Ishikawa (cell line): Measurements from ENCODE around the gene TSPOAP1.

ENCODE experiments used
- CEBPB ChIP-seq: IDR thresholded peaks from 2 replicates; pipeline ENCODE4 v1.6.1; 2012
- CREB1 ChIP-seq: IDR thresholded peaks from 2 replicates; pipeline ENCODE4 v1.6.1; 2012; ENCODE audit warnings: low read depth
- EGR1 ChIP-seq: IDR thresholded peaks from 2 replicates; pipeline ENCODE4 v1.6.1; 2012
- EP300 ChIP-seq: IDR thresholded peaks from 2 replicates; pipeline ENCODE4 v1.6.1; 2012; ENCODE audit warnings: borderline replicate concordance
- FOXM1 ChIP-seq: IDR thresholded peaks from 2 replicates; pipeline ENCODE4 v1.6.1; 2012; ENCODE audit warnings: low read depth, borderline replicate concordance
- NFIC ChIP-seq: IDR thresholded peaks from 2 replicates; pipeline ENCODE4 v1.6.1; 2012
- RAD21 ChIP-seq: IDR thresholded peaks from 2 replicates; pipeline ENCODE4 v1.6.1; 2012; ENCODE audit warnings: low read depth
- REST ChIP-seq: IDR thresholded peaks from 2 replicates; pipeline ENCODE4 v1.6.1; 2012; ENCODE audit warnings: low read depth, mild to moderate bottlenecking
- TAF1 ChIP-seq: IDR thresholded peaks from 2 replicates; pipeline ENCODE4 v1.6.1; 2012; ENCODE audit warnings: low read depth, mild to moderate bottlenecking
- TCF12 ChIP-seq: IDR thresholded peaks from 2 replicates; pipeline ENCODE4 v1.6.1; 2012; ENCODE audit warnings: low read depth
- TEAD4 ChIP-seq: IDR thresholded peaks from 2 replicates; pipeline ENCODE4 v1.6.1; 2012
- YY1 ChIP-seq: IDR thresholded peaks from 2 replicates; pipeline ENCODE4 v1.6.1; 2012; ENCODE audit warnings: low read depth
- ZBTB7A ChIP-seq: IDR thresholded peaks from 2 replicates; pipeline ENCODE4 v1.6.1; 2012; ENCODE audit warnings: low read depth
- TF ChIP-seq, protein P1 (sequence below): IDR thresholded peaks from 2 replicates; pipeline ENCODE4 v1.6.1; 2012
- TF ChIP-seq, protein P2 (sequence below): IDR thresholded peaks from 2 replicates; pipeline ENCODE4 v1.6.1; 2012

Gene TSPOAP1

DNA sequence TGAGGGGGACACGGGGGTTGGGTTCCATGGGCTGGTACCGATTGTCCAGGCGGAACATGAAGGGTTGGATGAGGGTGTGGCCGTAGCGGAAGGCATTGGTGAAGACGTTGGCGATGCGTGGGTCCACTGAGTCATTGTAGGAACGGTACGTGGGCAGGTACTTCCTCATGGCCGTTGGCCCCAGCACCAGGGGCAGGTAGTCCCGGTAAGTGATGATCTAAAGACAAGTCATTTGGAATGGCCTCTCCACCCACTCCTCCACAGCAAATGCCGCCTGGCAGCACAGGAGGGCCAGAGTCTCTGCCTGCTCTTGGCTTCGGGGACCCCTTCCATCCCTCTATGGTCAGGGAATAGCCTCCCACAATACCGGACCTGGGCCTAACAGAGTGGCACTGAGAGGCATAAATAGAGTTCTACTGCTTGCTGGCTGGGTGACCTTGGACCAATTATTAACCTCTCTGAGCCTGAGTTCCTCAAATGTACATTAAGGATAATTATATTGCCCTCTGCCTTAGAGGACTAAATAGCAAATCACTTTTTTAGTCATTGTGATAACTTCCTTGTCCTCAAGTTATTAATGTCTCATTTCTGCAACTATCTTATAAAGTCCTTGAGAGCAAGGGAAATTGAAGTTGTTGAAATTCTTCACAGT lies 55.0 kb downstream of the TSPOAP1 start:
- TF ChIP-seq TAF1 (no peak), TCF12 (no peak), YY1 (no peak), EP300 (no peak), ZBTB7A (no peak), TEAD4 (no peak)
- TF ChIP-seq, protein P1, sequence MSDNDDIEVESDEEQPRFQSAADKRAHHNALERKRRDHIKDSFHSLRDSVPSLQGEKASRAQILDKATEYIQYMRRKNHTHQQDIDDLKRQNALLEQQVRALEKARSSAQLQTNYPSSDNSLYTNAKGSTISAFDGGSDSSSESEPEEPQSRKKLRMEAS, result no peak
- TF ChIP-seq, protein P2, sequence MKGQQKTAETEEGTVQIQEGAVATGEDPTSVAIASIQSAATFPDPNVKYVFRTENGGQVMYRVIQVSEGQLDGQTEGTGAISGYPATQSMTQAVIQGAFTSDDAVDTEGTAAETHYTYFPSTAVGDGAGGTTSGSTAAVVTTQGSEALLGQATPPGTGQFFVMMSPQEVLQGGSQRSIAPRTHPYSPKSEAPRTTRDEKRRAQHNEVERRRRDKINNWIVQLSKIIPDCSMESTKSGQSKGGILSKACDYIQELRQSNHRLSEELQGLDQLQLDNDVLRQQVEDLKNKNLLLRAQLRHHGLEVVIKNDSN, result no peak

DNA sequence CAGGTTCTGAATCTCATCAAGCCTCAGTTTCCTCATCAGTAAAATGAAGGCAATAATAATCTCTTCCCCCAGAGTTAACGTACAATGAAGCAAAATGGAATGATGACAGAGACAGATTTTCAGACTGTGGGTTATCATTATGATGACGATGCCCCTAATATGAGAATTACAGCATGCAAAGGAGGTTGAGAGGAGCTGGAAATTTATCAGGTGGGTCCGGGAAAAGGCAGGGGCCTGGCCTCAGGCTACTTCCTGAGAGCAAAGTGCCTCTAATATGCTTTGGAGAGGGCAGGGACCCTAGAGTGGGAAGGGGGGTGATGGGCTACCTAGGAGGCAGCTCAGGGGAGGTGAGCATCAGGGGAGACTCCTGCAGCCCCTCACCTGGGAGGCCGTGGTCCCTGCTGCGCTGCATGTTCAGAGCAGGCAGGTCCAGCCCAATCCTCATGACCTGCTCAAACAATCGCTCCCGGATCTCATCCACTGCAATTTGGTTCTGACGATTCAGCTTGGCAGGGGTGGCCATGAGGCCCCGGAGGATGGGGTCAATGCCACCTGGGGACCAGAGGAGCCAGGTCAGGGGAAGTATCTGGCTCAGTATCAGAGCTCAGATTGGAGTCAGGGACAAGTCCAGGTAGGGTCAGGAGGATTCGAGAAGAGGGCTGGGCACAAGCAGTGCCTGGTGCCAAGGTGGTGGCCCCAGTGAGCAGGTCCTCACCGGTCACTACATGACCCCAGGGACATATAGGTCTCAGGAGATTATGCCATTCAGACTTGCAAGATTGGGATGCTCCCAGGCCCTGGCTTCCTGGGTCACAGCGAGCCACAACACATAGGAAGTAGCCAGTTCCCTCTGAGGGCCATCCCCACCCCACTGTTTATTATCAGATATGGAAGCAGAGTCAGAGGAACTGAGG lies 56.0 kb downstream of the TSPOAP1 start:
- TF ChIP-seq NFIC (no peak), TCF12 (no peak)

GRCh38 chr17:58271216-58271931 lies 57.2 kb downstream of the TSPOAP1 start:
- TF ChIP-seq TAF1 (no peak), RAD21 (no peak), YY1 (no peak), CREB1 (no peak), REST (no peak), TEAD4 (no peak), TCF12 (no peak), EGR1 (no peak), EP300 (no peak), ZBTB7A (no peak), NFIC (no peak), FOXM1 (no peak), CEBPB (no peak)
- TF ChIP-seq, protein P1, result no peak
- TF ChIP-seq, protein P2, result no peak

- TF ChIP-seq, protein P2, result no peak
- TF ChIP-seq, protein P1, result no peak
- TF ChIP-seq EP300 (no peak), TCF12 (no peak), ZBTB7A (no peak), CEBPB (no peak), FOXM1 (no peak), NFIC (no peak), RAD21 (no peak), REST (no peak), TAF1 (no peak), YY1 (no peak), TEAD4 (no peak), EGR1 (no peak), CREB1 (no peak)
Measured at GRCh38 chr17:58270476-58271215, 57.9 kb downstream of the TSPOAP1 start.
